ENCODE results near the gene IQSEC3. TPM values are rescaled to one million over a fixed set of nuclear protein-coding genes. Genes with fewer than 3 reads are reported as not detected.

IQSEC3 gene
- total RNA-seq, 1 donor from 2014 or later, result 1.1 TPM

DNA sequence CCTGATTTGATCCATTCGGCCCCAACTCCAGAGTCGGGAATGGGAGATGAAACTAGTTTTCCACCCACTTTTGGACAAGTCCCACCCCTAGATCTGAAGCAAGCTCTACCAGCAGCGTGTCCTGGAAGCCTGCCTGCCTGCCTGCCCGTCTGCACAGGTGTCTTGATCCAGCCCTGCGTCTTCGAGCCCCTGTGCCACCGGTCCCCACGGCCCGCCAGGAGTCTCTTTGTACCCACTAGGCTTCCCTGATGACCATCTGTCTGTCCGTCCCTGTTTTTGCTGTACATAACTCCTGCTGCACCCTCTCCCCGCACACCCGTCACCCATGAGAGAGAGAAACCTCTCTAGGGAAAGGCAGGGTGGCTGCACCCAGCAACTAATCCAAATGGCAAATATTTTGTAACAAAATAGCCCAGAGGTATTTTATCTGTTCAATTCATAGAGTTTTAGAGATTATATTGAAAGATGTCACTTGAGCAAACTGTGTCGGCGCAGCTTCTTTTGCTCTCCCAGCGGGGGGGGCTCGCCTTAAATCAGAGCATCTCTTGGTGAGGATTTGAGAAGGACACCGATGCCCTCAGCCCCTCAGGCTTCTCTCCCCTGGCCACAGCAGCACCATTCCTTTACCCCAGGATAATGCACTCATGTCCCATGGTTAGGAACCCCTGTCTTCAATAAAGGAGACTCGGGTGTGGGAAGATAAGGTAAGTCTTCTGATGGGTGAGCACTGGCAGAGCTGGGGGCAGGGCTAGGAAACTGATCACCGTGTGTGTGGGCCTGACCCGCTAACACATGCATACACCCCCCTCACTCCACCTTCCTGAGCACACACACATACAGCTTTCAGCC is 111.6 kb downstream of the IQSEC3 start:
- DNase-seq (ENCODE audit: low read depth, low spot score), result no peak
- TF ChIP-seq CTCF (conservative IDR thresholded peaks at IDR 0.05), result no peak
- peaks cover 13% of the 10 kb centered on the region for H3K4me1 Mint-ChIP-seq
- no peaks in the 10 kb centered on the region for H3K36me3 Mint-ChIP-seq (ENCODE audit: low read depth)
- no peak overlapping the region for H3K4me3 Mint-ChIP-seq
- no peaks in the 10 kb centered on the region for H3K27me3 Mint-ChIP-seq (ENCODE audit: low read depth)
- H3K9me3 Mint-ChIP-seq, result no peaks in the 10 kb centered on the region
- H3K27ac Mint-ChIP-seq (ENCODE audit: unreplicated experiment), result no peak overlapping the region

DNA sequence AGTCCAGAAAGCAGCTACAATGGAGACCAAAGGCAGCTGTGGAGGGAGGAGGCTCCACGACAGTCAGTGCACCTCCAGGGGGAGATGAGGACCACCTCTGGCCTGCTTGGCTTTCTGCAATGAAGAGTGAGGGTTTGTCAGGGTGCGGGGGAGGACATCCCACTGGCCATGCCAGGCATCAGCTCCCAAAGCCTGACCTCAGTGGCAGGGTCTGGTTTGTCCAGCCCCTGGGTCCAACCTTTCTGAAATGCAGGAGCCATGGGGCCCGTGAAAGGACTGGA is 112.2 kb downstream of the IQSEC3 start:
- Mint-ChIP-seq H3K4me1 (peaks cover 13% of the 10 kb centered on the region), H3K36me3 (ENCODE audit: low read depth) (no peaks in the 10 kb centered on the region), H3K27me3 (ENCODE audit: low read depth) (no peaks in the 10 kb centered on the region), H3K4me3 (no peak overlapping the region), H3K27ac (ENCODE audit: unreplicated experiment) (peak overlapping the region; percentile 35), H3K9me3 (no peaks in the 10 kb centered on the region)
- DNase-seq (ENCODE audit: low read depth, low spot score), result no peak
- no peak for TF ChIP-seq CTCF (conservative IDR thresholded peaks at IDR 0.05)

GRCh38 chr12:179131-179884 is 112.7 kb downstream of the IQSEC3 start:
- H3K36me3 Mint-ChIP-seq (ENCODE audit: low read depth), result no peaks in the 10 kb centered on the region
- peak overlapping the region; percentile 35 for H3K27ac Mint-ChIP-seq (ENCODE audit: unreplicated experiment)
- H3K9me3 Mint-ChIP-seq, result no peaks in the 10 kb centered on the region
- TF ChIP-seq CTCF (conservative IDR thresholded peaks at IDR 0.05), result no peak
- peaks cover 13% of the 10 kb centered on the region for H3K4me1 Mint-ChIP-seq
- no peak overlapping the region for H3K4me3 Mint-ChIP-seq
- no peaks in the 10 kb centered on the region for H3K27me3 Mint-ChIP-seq (ENCODE audit: low read depth)
- no peak for DNase-seq (ENCODE audit: low read depth, low spot score)

DNA sequence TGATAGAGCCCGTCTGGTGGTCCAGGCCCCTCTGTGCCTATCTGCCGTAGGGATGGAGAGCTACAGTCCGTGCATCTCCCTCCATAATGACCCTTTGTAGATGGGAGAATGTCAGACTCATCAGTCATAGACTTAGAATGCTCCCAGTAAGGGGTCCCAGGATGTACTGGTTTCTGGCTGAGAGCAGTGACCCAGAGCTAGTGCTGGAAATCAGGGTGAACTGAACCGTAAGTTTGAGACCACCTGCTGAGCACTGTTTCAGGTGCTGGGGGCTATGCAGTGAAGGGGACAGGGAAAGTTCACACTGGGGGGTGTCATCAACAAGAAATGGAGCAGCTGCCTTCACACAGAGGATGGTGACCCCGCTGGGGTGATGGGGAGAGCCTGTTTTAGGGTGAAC is 113.3 kb downstream of the IQSEC3 start:
- no peak overlapping the region for H3K4me3 Mint-ChIP-seq

GRCh38 chr12:180445-180844 is 113.9 kb downstream of the IQSEC3 start:
- H3K27ac Mint-ChIP-seq (ENCODE audit: unreplicated experiment), result no peak overlapping the region
- peaks cover 13% of the 10 kb centered on the region for H3K4me1 Mint-ChIP-seq
- no peaks in the 10 kb centered on the region for H3K9me3 Mint-ChIP-seq
- no peaks in the 10 kb centered on the region for H3K36me3 Mint-ChIP-seq (ENCODE audit: low read depth)
- H3K4me3 Mint-ChIP-seq, result no peak overlapping the region
- no peaks in the 10 kb centered on the region for H3K27me3 Mint-ChIP-seq (ENCODE audit: low read depth)
- TF ChIP-seq CTCF (conservative IDR thresholded peaks at IDR 0.05), result no peak
- DNase-seq (ENCODE audit: low read depth, low spot score), result no peak

More for the DNA sequence above, 113.3 kb downstream of the IQSEC3 start:
- DNase-seq (ENCODE audit: low read depth, low spot score), result no peak
- H3K36me3 Mint-ChIP-seq (ENCODE audit: low read depth), result no peaks in the 10 kb centered on the region
- no peaks in the 10 kb centered on the region for H3K9me3 Mint-ChIP-seq
- H3K4me1 Mint-ChIP-seq, result peaks cover 13% of the 10 kb centered on the region
- no peaks in the 10 kb centered on the region for H3K27me3 Mint-ChIP-seq (ENCODE audit: low read depth)
- no peak for TF ChIP-seq CTCF (conservative IDR thresholded peaks at IDR 0.05)
- no peak overlapping the region for H3K27ac Mint-ChIP-seq (ENCODE audit: unreplicated experiment)
